ENCODE measurements around the gene FANCD2. TPM values are rescaled to one million over a fixed set of nuclear protein-coding genes. Genes with fewer than 3 reads are reported as not detected.
A peak's percentile ranks its signal among the peaks of the same experiment; 100 is the strongest.

FANCD2 gene
- polyA plus RNA-seq, 4 donors = 0.45 to 13.9 (median 4.4) TPM

- DNase-seq (no peak), FAIRE-seq (no peak)
- Histone ChIP-seq H3K4me3 (ENCODE audit: low read depth in 1 of 3, low read length in 3 of 3) (no peak overlapping the region), H3K4me1 (ENCODE audit: control insufficient read depth in 3 of 3, insufficient read depth in 2 of 3, low read depth in 1 of 3, low read length in 2 of 3) (no peaks in the 10 kb centered on the region), H3K36me3 (ENCODE audit: control insufficient read depth in 3 of 3, insufficient read depth in 2 of 3, low read depth in 1 of 3, low read length in 3 of 3) (no peaks in the 10 kb centered on the region), H3K27ac (ENCODE audit: low read depth in 1 of 3, low read length in 2 of 3) (no peak overlapping the region), H3K9me3 (ENCODE audit: control insufficient read depth in 2 of 2, insufficient read depth in 1 of 2, low read depth in 1 of 2, low read length in 1 of 2) (no peaks in the 10 kb centered on the region), H3K27me3 (ENCODE audit: control insufficient read depth in 3 of 3, insufficient read depth in 3 of 3, low read length in 3 of 3) (peaks cover 0 to 4% (median 0%) of the 10 kb centered on the region in 3 donors)
- WGBS, 3 donors = 78 to 88% (median 85%) methylated on average over 2 of the region's 2 CpGs
These were observed 80.7 kb downstream of the FANCD2 start for GRCh38 chr3:10106919-10107318.

GRCh38 chr3:10108091-10108490 lies 81.9 kb downstream of the FANCD2 start, which contains the start of gene FANCD2OS:
Gene FANCD2OS, minus strand, starts transcription at chr3:10108255. Its CDS starts 3,481 bp downstream, at chr3:10104774.
- WGBS, 3 donors = 82 to 84% (median 83%) methylated on average over 18 to 28 of the region's 28 CpGs
- Histone ChIP-seq H3K4me3 (ENCODE audit: low read depth in 1 of 3, low read length in 3 of 3) (no peak within 1 kb of the TSS), H3K9me3 (ENCODE audit: control insufficient read depth in 2 of 2, insufficient read depth in 1 of 2, low read depth in 1 of 2, low read length in 1 of 2) (no peaks in the 10 kb centered on the region), H3K4me1 (ENCODE audit: control insufficient read depth in 3 of 3, insufficient read depth in 2 of 3, low read depth in 1 of 3, low read length in 2 of 3) (no peaks in the 10 kb centered on the region), H3K27ac (ENCODE audit: low read depth in 1 of 3, low read length in 2 of 3) (no peak within 1 kb of the TSS), H3K36me3 (ENCODE audit: control insufficient read depth in 3 of 3, insufficient read depth in 2 of 3, low read depth in 1 of 3, low read length in 3 of 3) (no peaks in the 10 kb centered on the region), H3K27me3 (ENCODE audit: control insufficient read depth in 3 of 3, insufficient read depth in 3 of 3, low read length in 3 of 3) (peaks cover 0 to 4% (median 0%) of the 10 kb centered on the region in 3 donors)
- DNase-seq (no peak), FAIRE-seq (no peak)

GRCh38 chr3:10115326-10116137 lies 89.3 kb downstream of the FANCD2 start, which contains the start of gene BRK1:
Gene BRK1, plus strand, starts transcription at chr3:10115675. Its CDS starts 27 bp downstream, at chr3:10115702.
- FAIRE-seq = no peak
- Histone ChIP-seq H3K9me3 (ENCODE audit: control insufficient read depth in 2 of 2, insufficient read depth in 1 of 2, low read depth in 1 of 2, low read length in 1 of 2) (no peaks in the 10 kb centered on the region), H3K4me3 (ENCODE audit: low read depth in 1 of 3, low read length in 3 of 3) (peak within 1 kb of the TSS; percentile 38 to 83 (median 79)), H3K36me3 (ENCODE audit: control insufficient read depth in 3 of 3, insufficient read depth in 2 of 3, low read depth in 1 of 3, low read length in 3 of 3) (peaks cover 0 to 7% (median 0%) of the 10 kb centered on the region in 3 donors), H3K27me3 (ENCODE audit: control insufficient read depth in 3 of 3, insufficient read depth in 3 of 3, low read length in 3 of 3) (no peaks in the 10 kb centered on the region), H3K27ac (ENCODE audit: low read depth in 1 of 3, low read length in 2 of 3) (peak within 1 kb of the TSS; percentile 36 to 92 (median 56)), H3K4me1 (ENCODE audit: control insufficient read depth in 3 of 3, insufficient read depth in 2 of 3, low read depth in 1 of 3, low read length in 2 of 3) (peaks cover 2 to 8% (median 7%) of the 10 kb centered on the region in 3 donors)
- peak; percentile 98 for DNase-seq
- 1% methylated on average over 49 to 54 of the region's 54 CpGs for WGBS, 3 donors

GRCh38 chr3:10116138-10116460 lies 89.9 kb downstream of the FANCD2 start:
- peak overlapping the region; percentile 38 to 83 (median 79) for H3K4me3 ChIP-seq (ENCODE audit: low read depth in 1 of 3, low read length in 3 of 3)
- H3K9me3 ChIP-seq (ENCODE audit: control insufficient read depth in 2 of 2, insufficient read depth in 1 of 2, low read depth in 1 of 2, low read length in 1 of 2) = no peaks in the 10 kb centered on the region
- H3K36me3 ChIP-seq (ENCODE audit: control insufficient read depth in 3 of 3, insufficient read depth in 2 of 3, low read depth in 1 of 3, low read length in 3 of 3) = peaks cover 0 to 7% (median 0%) of the 10 kb centered on the region in 3 donors
- 0 to 1% (median 1%) methylated on average over 10 of the region's 10 CpGs for WGBS, 3 donors
- FAIRE-seq (no peak), DNase-seq (peak in 1 of 2 donors; percentile 35)
- no peaks in the 10 kb centered on the region for H3K27me3 ChIP-seq (ENCODE audit: control insufficient read depth in 3 of 3, insufficient read depth in 3 of 3, low read length in 3 of 3)
- peak overlapping the region; percentile 36 to 56 (median 50) for H3K27ac ChIP-seq (ENCODE audit: low read depth in 1 of 3, low read length in 2 of 3)
- H3K4me1 ChIP-seq (ENCODE audit: control insufficient read depth in 3 of 3, insufficient read depth in 2 of 3, low read depth in 1 of 3, low read length in 2 of 3) = peaks cover 2 to 8% (median 7%) of the 10 kb centered on the region in 3 donors

GRCh38 chr3:10116928-10117327 lies 90.7 kb downstream of the FANCD2 start:
- Histone ChIP-seq H3K4me1 (ENCODE audit: control insufficient read depth in 3 of 3, insufficient read depth in 2 of 3, low read depth in 1 of 3, low read length in 2 of 3) (peaks cover 2 to 8% (median 7%) of the 10 kb centered on the region in 3 donors), H3K36me3 (ENCODE audit: control insufficient read depth in 3 of 3, insufficient read depth in 2 of 3, low read depth in 1 of 3, low read length in 3 of 3) (peaks cover 0 to 7% (median 0%) of the 10 kb centered on the region in 3 donors), H3K27me3 (ENCODE audit: control insufficient read depth in 3 of 3, insufficient read depth in 3 of 3, low read length in 3 of 3) (no peaks in the 10 kb centered on the region), H3K27ac (ENCODE audit: low read depth in 1 of 3, low read length in 2 of 3) (no peak overlapping the region), H3K4me3 (ENCODE audit: low read depth in 1 of 3, low read length in 3 of 3) (no peak overlapping the region), H3K9me3 (ENCODE audit: control insufficient read depth in 2 of 2, insufficient read depth in 1 of 2, low read depth in 1 of 2, low read length in 1 of 2) (no peaks in the 10 kb centered on the region)
- DNase-seq = no peak
- no peak for FAIRE-seq
- 71 to 87% (median 84%) methylated on average over 4 of the region's 4 CpGs for WGBS, 3 donors

- peaks cover 0 to 16% (median 0%) of the 10 kb centered on the region in 3 donors for H3K36me3 ChIP-seq (ENCODE audit: control insufficient read depth in 3 of 3, insufficient read depth in 2 of 3, low read depth in 1 of 3, low read length in 3 of 3)
- no peaks in the 10 kb centered on the region for H3K27me3 ChIP-seq (ENCODE audit: control insufficient read depth in 3 of 3, insufficient read depth in 3 of 3, low read length in 3 of 3)
- no peak for DNase-seq
- H3K4me3 ChIP-seq (ENCODE audit: low read depth in 1 of 3, low read length in 3 of 3) = no peak overlapping the region
- no peak overlapping the region for H3K27ac ChIP-seq (ENCODE audit: low read depth in 1 of 3, low read length in 2 of 3)
- peaks cover 2 to 8% (median 7%) of the 10 kb centered on the region in 3 donors for H3K4me1 ChIP-seq (ENCODE audit: control insufficient read depth in 3 of 3, insufficient read depth in 2 of 3, low read depth in 1 of 3, low read length in 2 of 3)
- FAIRE-seq = no peak
- H3K9me3 ChIP-seq (ENCODE audit: control insufficient read depth in 2 of 2, insufficient read depth in 1 of 2, low read depth in 1 of 2, low read length in 1 of 2) = no peaks in the 10 kb centered on the region
- 73 to 80% (median 80%) methylated on average over 4 of the region's 4 CpGs for WGBS, 3 donors
These were observed 93.1 kb downstream of the FANCD2 start for GRCh38 chr3:10119376-10119775.

GRCh38 chr3:10121064-10121463 lies 94.8 kb downstream of the FANCD2 start:
- DNase-seq (no peak), FAIRE-seq (no peak)
- Histone ChIP-seq H3K27ac (ENCODE audit: low read depth in 1 of 3, low read length in 2 of 3) (no peak overlapping the region), H3K4me1 (ENCODE audit: control insufficient read depth in 3 of 3, insufficient read depth in 2 of 3, low read depth in 1 of 3, low read length in 2 of 3) (peaks cover 2 to 8% (median 7%) of the 10 kb centered on the region in 3 donors), H3K9me3 (ENCODE audit: control insufficient read depth in 2 of 2, insufficient read depth in 1 of 2, low read depth in 1 of 2, low read length in 1 of 2) (no peaks in the 10 kb centered on the region), H3K36me3 (ENCODE audit: control insufficient read depth in 3 of 3, insufficient read depth in 2 of 3, low read depth in 1 of 3, low read length in 3 of 3) (peaks cover 2 to 29% (median 2%) of the 10 kb centered on the region in 3 donors), H3K27me3 (ENCODE audit: control insufficient read depth in 3 of 3, insufficient read depth in 3 of 3, low read length in 3 of 3) (no peaks in the 10 kb centered on the region), H3K4me3 (ENCODE audit: low read depth in 1 of 3, low read length in 3 of 3) (no peak overlapping the region)
- WGBS, 3 donors = 86 to 95% (median 94%) methylated on average over 2 of the region's 2 CpGs

GRCh38 chr3:10122724-10123123 lies 96.5 kb downstream of the FANCD2 start:
- DNase-seq = no peak
- no peaks in the 10 kb centered on the region for H3K27me3 ChIP-seq (ENCODE audit: control insufficient read depth in 3 of 3, insufficient read depth in 3 of 3, low read length in 3 of 3)
- H3K9me3 ChIP-seq (ENCODE audit: control insufficient read depth in 2 of 2, insufficient read depth in 1 of 2, low read depth in 1 of 2, low read length in 1 of 2) = no peaks in the 10 kb centered on the region
- peaks cover 9 to 34% (median 12%) of the 10 kb centered on the region in 3 donors for H3K36me3 ChIP-seq (ENCODE audit: control insufficient read depth in 3 of 3, insufficient read depth in 2 of 3, low read depth in 1 of 3, low read length in 3 of 3)
- H3K27ac ChIP-seq (ENCODE audit: low read depth in 1 of 3, low read length in 2 of 3) = no peak overlapping the region
- no peaks in the 10 kb centered on the region for H3K4me1 ChIP-seq (ENCODE audit: control insufficient read depth in 3 of 3, insufficient read depth in 2 of 3, low read depth in 1 of 3, low read length in 2 of 3)
- WGBS, 3 donors = 86 to 95% (median 95%) methylated on average over 4 of the region's 4 CpGs
- no peak overlapping the region for H3K4me3 ChIP-seq (ENCODE audit: low read depth in 1 of 3, low read length in 3 of 3)
- FAIRE-seq = no peak
